ENCODE data around the gene GADD45B. TPM values are rescaled to one million over a fixed set of nuclear protein-coding genes. Genes with fewer than 3 reads are reported as not detected.

GADD45B gene
- total and polyA plus RNA-seq, 2 of the 4 experiments (the other 2 are of a cell fraction) = 30.1 to 106 TPM

GRCh38 chr19:2481466-2481865, 5.5 kb downstream of the GADD45B start:
- no peak overlapping the region for H3K27ac ChIP-seq (ENCODE audit: insufficient read depth, low read length)
- H2AK9ac ChIP-seq (replicated peaks; ENCODE audit: low read depth, low read length, poor library complexity) = no peak overlapping the region
- no peak overlapping the region for H3K56ac ChIP-seq (ENCODE audit: extremely low read depth, insufficient read depth, low read length)
- no peak overlapping the region for H3K4ac ChIP-seq (ENCODE audit: low read depth, low read length)
- H3K23ac ChIP-seq (ENCODE audit: low read depth, low read length) = no peak overlapping the region
- H4K91ac ChIP-seq (ENCODE audit: insufficient read depth, low read depth, low read length) = no peak overlapping the region
- no peak overlapping the region for H2BK120ac ChIP-seq (ENCODE audit: low read depth, low read length)
- in situ Hi-C loops (cut with MboI; ENCODE audit: low sequenced_read_pairs) (no loop called here), intact Hi-C loops (cut with micrococcal nuclease) (no loop called here), dilution Hi-C loops (cut with HindIII; ENCODE audit: low sequenced_read_pairs, unreplicated experiment) (no loop called here)
- no peak overlapping the region for H3K9ac ChIP-seq (ENCODE audit: low read depth, low read length)
- H3K9me3 ChIP-seq (ENCODE audit: control insufficient read depth, insufficient read depth, low read length) = peaks cover 17% of the 10 kb centered on the region
- H3K14ac ChIP-seq (replicated peaks; ENCODE audit: low read depth, low read length) = no peak overlapping the region
- peaks cover 23% of the 10 kb centered on the region for H4K20me1 ChIP-seq (ENCODE audit: insufficient read depth, low read length)
- H2BK20ac ChIP-seq (ENCODE audit: low read depth, low read length) = no peak overlapping the region
- no peak overlapping the region for H2BK15ac ChIP-seq (ENCODE audit: low read depth, low read length)
- no TSS peak for BruUV-seq (replicated peaks)
- peaks cover 3% of the 10 kb centered on the region; the same call in 1 of the 2 replicates for H3K4me1 ChIP-seq (ENCODE audit: control insufficient read depth, insufficient read depth, low read length)
- no peak overlapping the region for H2BK5ac ChIP-seq (ENCODE audit: low read depth, low read length, poor library complexity, severe bottlenecking)
- no peak for DNase-seq
- TF ChIP-seq RFX5 (IDR thresholded peaks at IDR 0.05; ENCODE audit: low read depth, low read length) (no peak), USF2 (IDR thresholded peaks at IDR 0.05; ENCODE audit: low read depth, low read length) (no peak), BHLHE40 (IDR thresholded peaks at IDR 0.05; ENCODE audit: low read depth, low read length) (no peak)
- no peaks in the 10 kb centered on the region for H3K9me1 ChIP-seq (ENCODE audit: insufficient read depth, low read length)
- WGBS, 2 experiments (ENCODE audit: extremely low coverage in 2 of 2, insufficient read length in 1 of 2) = 93% methylated on average over 13 of the region's 16 CpGs; no CpG with 5 or more reads in 1 of the 2 experiments
- H3K27me3 ChIP-seq (ENCODE audit: control insufficient read depth, insufficient read depth, low read length) = no peaks in the 10 kb centered on the region
- no peak overlapping the region for H3K4me3 ChIP-seq (ENCODE audit: insufficient read depth, low read depth, low read length)
- no peak for ATAC-seq (ENCODE audit: low read depth)
- POLR2A ChIA-PET (ENCODE audit: unreplicated experiment) = no interaction called here
- H2AFZ ChIP-seq (replicated peaks; ENCODE audit: low read length, poor library complexity) = no peak overlapping the region
- peaks cover 0 to 11% of the 10 kb centered on the region in 2 experiments; a peak in 1 of 4 replicates for H3K79me1 ChIP-seq (ENCODE audit: low read depth in 1 of 2, low read length in 2 of 2)
- H4K5ac ChIP-seq (ENCODE audit: low read depth, low read length) = no peak overlapping the region
- CTCF ChIA-PET = no interaction called here
- H3K18ac ChIP-seq (ENCODE audit: low read depth, low read length) = no peak overlapping the region
- H2AK5ac ChIP-seq (ENCODE audit: low read depth, low read length) = no peak overlapping the region
- H3K4me2 ChIP-seq (ENCODE audit: low read depth, low read length) = no peak overlapping the region
- peaks cover 4% of the 10 kb centered on the region; the same call in 1 of the 2 replicates for H3K36me3 ChIP-seq (ENCODE audit: control insufficient read depth, insufficient read depth, low read length)
- no peak overlapping the region for H4K8ac ChIP-seq (ENCODE audit: low read depth in 2 of 2, low read length in 2 of 2)

Data from IMR-90 (cell line).